Activated CD4-positive, alpha-beta memory T cell treated with anti-CD3 and anti-CD28 coated beads for 36 hours (primary cell): ENCODE measurements around the gene ATP5F1D. TPM values are rescaled to one million over a fixed set of nuclear protein-coding genes. Genes with fewer than 3 reads are reported as not detected.
"Not testable (repeated sequence)": the region's sequence is repeated elsewhere in the genome, so short reads cannot be mapped to it uniquely, and the experiment has no call there.

Experiments
- CTCF ChIA-PET: fragments of 350-600 bp; sonication (Branson Sonifier 250); formaldehyde crosslinking; loops from one replicate; lab custom pipeline; 2021; ENCODE audit warnings: antibody characterized with exemption, inconsistent platforms; lab: Charles Lee
- POLR2A ChIA-PET: fragments of 350-600 bp; sonication (Branson Sonifier 250); formaldehyde crosslinking; loops from one replicate; lab custom pipeline; 2021; ENCODE audit warnings: antibody characterized with exemption; lab: Charles Lee
- DNase-seq: peaks from one replicate; pipeline ENCODE4 v3.0.0-alpha.2; 2020
- H3K27ac Mint-ChIP-seq: one replicate; pipeline ENCODE4 v1.8.0; 2021; ENCODE audit warnings: mixed read lengths
- H3K27me3 Mint-ChIP-seq: one replicate; pipeline ENCODE4 v1.8.0; 2021; ENCODE audit warnings: mixed read lengths
- H3K36me3 Mint-ChIP-seq: one replicate; pipeline ENCODE4 v1.8.0; 2021; ENCODE audit warnings: mixed read lengths
- H3K4me1 Mint-ChIP-seq: one replicate; pipeline ENCODE4 v1.8.0; 2021; ENCODE audit warnings: low read depth, mixed read lengths
- H3K4me3 Mint-ChIP-seq: one replicate; pipeline ENCODE4 v1.8.0; 2021; ENCODE audit warnings: mild to moderate bottlenecking, mixed read lengths
- H3K9me3 Mint-ChIP-seq: one replicate; pipeline ENCODE4 v1.8.0; 2021; ENCODE audit warnings: mixed read lengths
- intact Hi-C: fragments of 100-400 bp; cut with micrococcal nuclease; formaldehyde crosslinking; loops from one replicate; pipeline ENCODE4 v1.15.1; 2023
- total RNA-seq, 2 experiments: library from RNA; stranded (reverse); gene quantifications; one replicate each; pipeline ENCODE4 v1.2.3, GENCODE V29; 2021

The ATP5F1D gene
- total RNA-seq, 2 experiments from 2014 or later: 178 to 192 TPM

DNA sequence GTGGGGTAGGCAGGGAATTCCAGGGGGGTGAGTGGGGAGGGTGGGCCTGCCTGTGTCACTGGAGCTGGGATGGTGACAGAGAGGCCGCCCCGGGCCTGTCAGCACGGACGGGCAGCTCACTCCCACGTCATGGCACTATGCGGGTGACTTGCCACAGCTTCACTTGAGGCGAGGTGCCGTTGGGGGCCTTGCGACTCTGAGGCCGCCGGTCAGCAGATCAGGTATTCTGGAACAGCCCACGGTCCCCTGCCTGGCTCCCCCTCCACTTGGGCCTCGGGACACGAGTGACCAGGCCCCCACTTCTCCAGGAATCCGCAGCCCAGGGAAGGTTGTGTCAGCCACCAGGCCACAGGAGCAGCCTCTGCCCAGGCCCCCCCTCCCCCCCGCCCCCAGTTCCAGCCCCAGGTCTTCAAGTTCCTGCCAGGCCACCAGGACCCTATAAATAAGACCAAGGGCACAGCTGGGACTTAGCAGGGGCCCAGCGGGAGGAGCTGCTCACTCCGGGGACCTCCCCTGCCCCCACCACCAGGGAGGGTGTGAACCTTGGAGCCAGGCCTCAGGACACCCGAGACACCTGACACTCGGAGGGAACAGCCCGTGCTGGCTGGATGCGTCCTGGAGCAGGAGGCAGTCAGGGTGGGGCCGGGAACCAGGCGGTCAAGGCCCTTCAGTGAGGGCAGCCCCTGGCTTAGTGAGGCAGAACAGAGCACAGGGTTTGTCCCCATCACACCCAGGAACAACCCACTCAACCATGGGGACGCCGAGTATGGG, 4.1 kb downstream of the ATP5F1D start:
- Mint-ChIP-seq H3K9me3 (no peaks in the 10 kb centered on the region), H3K27ac (no peak overlapping the region), H3K4me1 (peaks cover 27% of the 10 kb centered on the region), H3K4me3 (no peak overlapping the region), H3K27me3 (no peaks in the 10 kb centered on the region), H3K36me3 (peaks cover 3% of the 10 kb centered on the region)
- ChIA-PET CTCF (interaction anchor here (1.5 to 8.1 kb wide), 4 partner anchors 15 to 262 kb away, joined by 4 to 649 read pairs (median 24); partner anchors contain the start of genes CIRBP, FAM174C and WDR18), POLR2A (interaction anchor here (0.8 to 3.9 kb wide), 5 partner anchors 13 to 29 kb away, joined by 3 to 37 read pairs (median 4); partner anchors contain the start of genes CIRBP and FAM174C)
- DNase-seq: no peak
- intact Hi-C loops: no loop called here

- intact Hi-C loops, H3K9me3 Mint-ChIP-seq, H3K36me3 Mint-ChIP-seq, DNase-seq, H3K4me3 Mint-ChIP-seq, H3K27ac Mint-ChIP-seq, H3K27me3 Mint-ChIP-seq: not testable (repeated sequence)
- ChIA-PET CTCF (interaction anchor here (0.8 to 8.1 kb wide), 3 partner anchors 15 to 182 kb away, joined by 3 to 649 read pairs (median 5); partner anchors contain the start of gene CIRBP), POLR2A (interaction anchor here (1.3 to 3.9 kb wide), 3 partner anchors 14 to 23 kb away, joined by 3 to 37 read pairs (median 4); partner anchors contain the start of gene CIRBP)
- H3K4me1 Mint-ChIP-seq: peaks cover 19% of the 10 kb centered on the region
These were observed 4.9 kb downstream of the ATP5F1D start for GRCh38 chr19:1246265-1247087.

GRCh38 chr19:1247748-1248138, 6.2 kb downstream of the ATP5F1D start:
- Mint-ChIP-seq H3K4me1 (peaks cover 14% of the 10 kb centered on the region), H3K27ac (peak overlapping the region; percentile 23), H3K27me3 (no peaks in the 10 kb centered on the region), H3K4me3 (no peak overlapping the region), H3K9me3 (no peaks in the 10 kb centered on the region), H3K36me3 (peaks cover 16% of the 10 kb centered on the region)
- DNase-seq: no peak
- CTCF ChIA-PET: interaction anchor here (8.1 kb wide), 1 partner anchor 13 kb away, joined by 649 read pairs; the partner anchor contains the start of gene CIRBP
- POLR2A ChIA-PET: interaction anchor here (1.3 kb wide), 1 partner anchor 13 kb away, joined by 3 read pairs; no protein-coding TSS in a partner anchor
- intact Hi-C loops: loop anchor here (2.0 kb wide), 2 partner anchors 159 to 451 kb away; partner anchors contain the start of genes DAZAP1 and PTBP1

DNA sequence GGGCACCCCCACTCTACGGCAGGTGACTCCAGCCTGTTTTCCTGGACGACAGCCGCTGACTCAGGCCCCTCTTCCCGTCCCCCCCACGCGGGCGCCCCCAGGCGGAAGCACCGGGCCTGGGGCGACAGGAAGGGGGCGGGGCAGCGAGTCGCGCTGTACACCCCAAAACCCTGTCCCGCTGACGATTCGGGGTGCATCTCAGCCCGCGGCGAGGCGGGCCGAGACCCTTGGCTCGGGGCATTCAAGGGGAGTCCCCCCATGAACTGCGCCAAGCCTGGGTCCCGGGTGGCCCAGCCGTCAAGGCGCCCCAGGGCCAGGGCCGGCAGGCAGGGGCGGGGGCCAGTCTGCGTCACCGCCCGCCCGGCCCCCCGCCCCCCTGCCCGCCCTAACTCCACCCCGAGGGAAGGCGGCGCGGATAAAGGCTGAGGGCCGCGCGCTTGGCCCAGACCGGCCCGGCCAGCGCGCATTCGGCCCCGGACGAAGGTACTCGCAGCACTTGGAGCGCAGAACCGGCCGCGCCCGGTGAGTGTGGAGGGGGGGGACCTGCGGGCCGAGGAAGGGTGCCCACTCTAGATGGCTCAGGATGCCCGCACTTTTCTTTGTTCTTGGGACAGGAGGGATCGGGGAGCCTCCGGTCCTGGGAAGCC, 6.7 kb downstream of the ATP5F1D start, which contains the start of gene MIDN:
Gene MIDN (plus strand): TSS at position 445 of the 647 bp plus-strand sequence. CDS start 1,714 bp downstream, outside the sequence.
- ChIA-PET CTCF (interaction anchor here (1.0 kb wide), 2 partner anchors 18 to 21 kb away, joined by 6 to 10 read pairs; partner anchors contain the start of gene CIRBP), POLR2A (interaction anchor here (0.7 to 1.0 kb wide), 2 partner anchors 18 to 21 kb away, joined by 3 to 6 read pairs; partner anchors contain the start of gene CIRBP)
- H3K9me3 Mint-ChIP-seq: no peaks in the 10 kb centered on the region
- peak; percentile 76 for DNase-seq
- H3K4me1 Mint-ChIP-seq: peaks cover 11% of the 10 kb centered on the region
- H3K27me3 Mint-ChIP-seq: no peaks in the 10 kb centered on the region
- H3K4me3 Mint-ChIP-seq: peak within 1 kb of the TSS; percentile 74
- intact Hi-C loops: loop anchor here (2.0 kb wide), 2 partner anchors 159 to 451 kb away; partner anchors contain the start of genes DAZAP1 and PTBP1
- peaks cover 17% of the 10 kb centered on the region for H3K36me3 Mint-ChIP-seq
- peak within 1 kb of the TSS; percentile 84 for H3K27ac Mint-ChIP-seq

DNA sequence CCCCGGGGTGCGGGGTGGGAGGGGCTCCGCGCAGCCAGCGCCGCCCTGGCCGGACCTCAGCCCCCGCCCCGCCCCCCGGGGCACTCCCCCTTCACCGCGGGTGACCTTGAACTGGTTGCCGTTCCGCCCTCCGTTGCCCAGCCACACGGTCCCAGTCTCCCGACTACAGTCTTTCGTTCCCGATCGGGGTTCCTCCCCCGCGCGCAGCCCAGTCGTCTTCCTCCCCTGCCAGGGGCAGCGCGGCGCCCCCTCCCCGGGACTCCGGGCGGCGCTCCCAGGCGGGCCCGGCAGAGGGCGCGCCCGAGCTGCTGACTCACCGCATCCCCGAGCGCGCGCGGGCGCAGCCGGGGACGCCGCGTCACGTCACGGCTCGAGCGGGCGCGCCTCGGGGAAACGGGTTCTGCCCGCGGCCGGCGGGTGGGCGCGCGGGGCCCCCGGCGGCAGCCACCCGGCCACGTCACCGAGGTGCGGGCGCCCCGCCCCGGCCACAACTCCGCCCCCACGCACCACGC, 7.3 kb downstream of the ATP5F1D start:
- H3K27me3 Mint-ChIP-seq: no peaks in the 10 kb centered on the region
- CTCF ChIA-PET: interaction anchor here (0.7 to 1.0 kb wide), 3 partner anchors 18 to 27 kb away, joined by 4 to 10 read pairs (median 6); partner anchors contain the start of genes CIRBP and FAM174C

GRCh38 chr19:1249298-1249989, 7.9 kb downstream of the ATP5F1D start:
- POLR2A ChIA-PET: interaction anchor here (0.6 to 1.0 kb wide), 2 partner anchors 20 to 56 kb away, joined by 4 to 6 read pairs; partner anchors contain the start of gene CIRBP
- Mint-ChIP-seq H3K9me3 (no peaks in the 10 kb centered on the region), H3K27ac (peak overlapping the region; percentile 82), H3K4me1 (peaks cover 12% of the 10 kb centered on the region), H3K4me3 (peak overlapping the region; percentile 71), H3K36me3 (peaks cover 23% of the 10 kb centered on the region), H3K27me3 (no peaks in the 10 kb centered on the region)
- intact Hi-C loops: loop anchor here (1.0 to 2.0 kb wide), 5 partner anchors 11 to 453 kb away; partner anchors contain the start of genes DAZAP1, NDUFS7 and PTBP1
- CTCF ChIA-PET: interaction anchor here (0.7 to 1.0 kb wide), 4 partner anchors 17 to 26 kb away, joined by 4 to 10 read pairs (median 5); partner anchors contain the start of genes CIRBP and FAM174C
- peak; percentile 97 for DNase-seq

More for the DNA sequence above, 7.3 kb downstream of the ATP5F1D start:
- POLR2A ChIA-PET: interaction anchor here (0.6 to 1.0 kb wide), 3 partner anchors 18 to 55 kb away, joined by 3 to 6 read pairs (median 4); partner anchors contain the start of gene CIRBP
- H3K36me3 Mint-ChIP-seq: peaks cover 21% of the 10 kb centered on the region
- H3K4me1 Mint-ChIP-seq: peaks cover 11% of the 10 kb centered on the region
- no peaks in the 10 kb centered on the region for H3K9me3 Mint-ChIP-seq
- peak overlapping the region; percentile 74 for H3K4me3 Mint-ChIP-seq
- peak overlapping the region; percentile 84 for H3K27ac Mint-ChIP-seq
- intact Hi-C loops: loop anchor here (1.0 to 2.0 kb wide), 5 partner anchors 11 to 452 kb away; partner anchors contain the start of genes DAZAP1, NDUFS7 and PTBP1
- peak; percentile 85 for DNase-seq

GRCh38 chr19:1249990-1250436, 8.5 kb downstream of the ATP5F1D start:
- ChIA-PET POLR2A (interaction anchor here (0.6 kb wide), 1 partner anchor 167 kb away, joined by 3 read pairs; no protein-coding TSS in a partner anchor), CTCF (interaction anchor here (1.0 kb wide), 1 partner anchor 19 kb away, joined by 4 read pairs; the partner anchor contains the start of gene CIRBP)
- Mint-ChIP-seq H3K9me3 (no peaks in the 10 kb centered on the region), H3K4me3 (peak overlapping the region; percentile 71), H3K36me3 (peaks cover 29% of the 10 kb centered on the region), H3K27me3 (no peaks in the 10 kb centered on the region), H3K4me1 (peaks cover 12% of the 10 kb centered on the region), H3K27ac (peak overlapping the region; percentile 82)
- no peak for DNase-seq
- intact Hi-C loops: loop anchor here (1.0 to 2.0 kb wide), 5 partner anchors 10 to 453 kb away; partner anchors contain the start of genes DAZAP1, NDUFS7 and PTBP1

DNA sequence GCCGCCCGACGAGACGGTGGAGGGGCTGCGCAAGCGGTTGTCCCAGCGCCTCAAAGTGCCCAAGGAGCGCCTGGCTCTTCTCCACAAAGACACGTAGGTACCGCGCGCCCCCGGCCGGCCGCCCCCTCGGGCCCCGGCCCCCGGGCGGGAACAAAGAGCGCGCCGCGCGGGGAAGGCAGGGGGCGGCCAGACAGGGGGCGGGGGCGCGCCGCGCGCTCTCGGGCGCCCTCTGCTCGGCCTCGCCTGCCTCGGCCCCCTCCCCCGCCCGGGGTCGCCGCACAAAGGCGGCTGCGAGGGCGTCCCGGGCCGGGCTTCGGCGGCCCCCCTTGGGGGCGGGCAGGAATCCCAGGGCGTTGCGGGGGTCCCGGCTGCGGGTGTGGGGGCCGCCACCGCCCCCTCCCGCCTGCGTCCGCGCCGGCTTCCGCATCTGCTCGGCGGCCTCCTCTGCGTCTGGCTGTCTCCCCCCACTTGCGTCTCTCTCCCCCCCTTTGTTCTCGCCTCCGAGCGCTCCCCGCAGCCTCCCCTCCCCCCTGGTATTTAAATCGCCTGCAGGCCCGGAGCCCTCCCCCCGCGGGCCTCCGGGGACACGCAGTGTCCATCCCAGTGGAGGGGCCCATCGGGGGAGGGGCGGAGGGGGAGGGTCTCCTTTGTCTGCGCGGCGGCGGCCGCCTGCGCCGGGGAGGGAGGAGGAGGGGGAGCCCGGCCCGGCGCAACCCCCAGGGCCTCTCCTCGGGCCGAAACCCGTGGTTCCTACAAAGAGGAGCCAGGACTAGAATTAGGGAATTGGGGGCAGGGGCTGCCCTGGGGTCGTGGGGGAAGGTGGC, 9.1 kb downstream of the ATP5F1D start:
- intact Hi-C loops: no loop called here
- H3K27me3 Mint-ChIP-seq: no peaks in the 10 kb centered on the region
- DNase-seq: peak; percentile 59
- POLR2A ChIA-PET: interaction anchor here (0.6 to 1.0 kb wide), 3 partner anchors 11 to 167 kb away, joined by 3 to 4 read pairs (median 3); partner anchors contain the start of gene CIRBP
- H3K4me1 Mint-ChIP-seq: peaks cover 12% of the 10 kb centered on the region
- H3K4me3 Mint-ChIP-seq: peak overlapping the region; percentile 93
- H3K36me3 Mint-ChIP-seq: peaks cover 35% of the 10 kb centered on the region
- CTCF ChIA-PET: interaction anchor here (1.0 kb wide), 2 partner anchors 16 to 18 kb away, joined by 3 to 4 read pairs; partner anchors contain the start of gene CIRBP
- peak overlapping the region; percentile 97 for H3K27ac Mint-ChIP-seq
- H3K9me3 Mint-ChIP-seq: no peaks in the 10 kb centered on the region
